CD14-positive monocyte (primary cell): ENCODE data around the gene PARP15. TPM values are rescaled to one million over a fixed set of nuclear protein-coding genes. Genes with fewer than 3 reads are reported as not detected.

Experiments
- DNase-seq, 3 donors: peaks; one replicate each; pipeline ENCODE4 v3.0.0-alpha.2; 2011 to 2022
- H2AFZ ChIP-seq: 2 replicates; pipeline ENCODE4 v1.6.0; 2012; ENCODE audit warnings: mild to moderate bottlenecking, low read depth, low read length, inconsistent platforms; ENCODE audit not compliant: insufficient read depth, poor library complexity, severe bottlenecking
- H3K27ac ChIP-seq, 2 donors: 1 replicate in 1 of 2; 2 replicates in 1 of 2; pipeline ENCODE4 v1.5.1; 2012 to 2013; ENCODE audit warnings: low read length in 2 of 2, control low read depth in 1 of 2, inconsistent platforms in 1 of 2, low read depth in 1 of 2, mild to moderate bottlenecking in 1 of 2
- H3K27me3 ChIP-seq, 2 donors: one replicate each; pipeline versions ENCODE4 v1.6.0 to v1.6.1; 2011 to 2013; ENCODE audit warnings: low read length in 2 of 2; ENCODE audit not compliant: control insufficient read depth in 2 of 2, insufficient read depth in 2 of 2
- H3K36me3 ChIP-seq, 2 donors: replicated peaks in 1 of 2; 1 replicate in 1 of 2; 2 replicates in 1 of 2; pipeline versions ENCODE4 v1.5.1 to v1.6.1; 2012 to 2013; ENCODE audit warnings: low read length in 2 of 2, control low read depth in 1 of 2, inconsistent platforms in 1 of 2, mild to moderate bottlenecking in 1 of 2; ENCODE audit not compliant: insufficient read depth in 2 of 2, control insufficient read depth in 1 of 2
- H3K4me1 ChIP-seq, 2 donors: 1 replicate in 1 of 2; 2 replicates in 1 of 2; pipeline versions ENCODE4 v1.5.1 to v1.6.1; 2012 to 2013; ENCODE audit warnings: low read length in 2 of 2, control low read depth in 1 of 2, inconsistent platforms in 1 of 2, mild to moderate bottlenecking in 1 of 2, moderate library complexity in 1 of 2; ENCODE audit not compliant: insufficient read depth in 2 of 2, control insufficient read depth in 1 of 2
- H3K4me2 ChIP-seq: replicated peaks from 2 replicates; pipeline ENCODE3; 2012; ENCODE audit warnings: low read length, moderate library complexity, mild to moderate bottlenecking; ENCODE audit not compliant: poor library complexity, severe bottlenecking; ENCODE audit errors: extremely low read depth
- H3K4me3 ChIP-seq, 3 experiments: fragments of 200-600 bp in 1 of 3; sonication (generic) in 1 of 3; replicated peaks in 1 of 3; 1 replicate in 2 of 3; 2 replicates in 1 of 3; pipeline ENCODE4 v1.5.1; 2011 to 2013; ENCODE audit warnings: low read length in 3 of 3, mild to moderate bottlenecking in 3 of 3, control low read depth in 2 of 3, low read depth in 2 of 3, inconsistent platforms in 1 of 3, moderate library complexity in 1 of 3
- H3K79me2 ChIP-seq: 2 replicates; pipeline ENCODE4 v1.6.0; 2012; ENCODE audit warnings: mild to moderate bottlenecking, control low read depth, inconsistent platforms, low read length, moderate library complexity; ENCODE audit not compliant: insufficient read depth
- H3K9ac ChIP-seq: 2 replicates; pipeline ENCODE4 v1.6.0; 2017; ENCODE audit warnings: low read length, mild to moderate bottlenecking; ENCODE audit not compliant: insufficient read depth, poor library complexity, severe bottlenecking
- H3K9me3 ChIP-seq, 2 donors: replicated peaks in 1 of 2; 1 replicate in 1 of 2; 2 replicates in 1 of 2; pipeline versions ENCODE4 v1.5.1 to v1.6.1; 2012 to 2013; ENCODE audit warnings: low read length in 2 of 2, control low read depth in 1 of 2; ENCODE audit not compliant: control insufficient read depth in 1 of 2, insufficient read depth in 1 of 2
- H4K20me1 ChIP-seq: 2 replicates; pipeline ENCODE4 v1.6.0; 2012; ENCODE audit warnings: mild to moderate bottlenecking, low read length, control low read depth, moderate library complexity; ENCODE audit not compliant: insufficient read depth
- H3K27ac Mint-ChIP-seq, 7 donors: one replicate each; pipeline ENCODE4 v1.8.0; 2020; ENCODE audit warnings: mild to moderate bottlenecking in 7 of 7, mixed read lengths in 7 of 7, moderate library complexity in 6 of 7, inconsistent platforms in 2 of 7
- H3K27me3 Mint-ChIP-seq, 3 donors: one replicate each; pipeline ENCODE4 v1.8.0; 2021 to 2022; ENCODE audit warnings: low read depth in 3 of 3, mild to moderate bottlenecking in 3 of 3, mixed read lengths in 3 of 3, moderate library complexity in 3 of 3, inconsistent platforms in 1 of 3
- H3K36me3 Mint-ChIP-seq, 2 donors: one replicate each; pipeline ENCODE4 v1.8.0; 2020; ENCODE audit warnings: mixed read lengths in 2 of 2, inconsistent platforms in 1 of 2, mild to moderate bottlenecking in 1 of 2
- H3K4me1 Mint-ChIP-seq: one replicate; pipeline ENCODE4 v1.8.0; 2020; ENCODE audit warnings: mild to moderate bottlenecking, mixed read lengths
- H3K4me3 Mint-ChIP-seq, 2 donors: one replicate each; pipeline ENCODE4 v1.8.0; 2020; ENCODE audit warnings: mild to moderate bottlenecking in 2 of 2, mixed read lengths in 2 of 2, moderate library complexity in 1 of 2
- H3K9me3 Mint-ChIP-seq, 7 donors: one replicate each; pipeline ENCODE4 v1.8.0; 2020 to 2022; ENCODE audit warnings: mixed read lengths in 7 of 7, mild to moderate bottlenecking in 6 of 7, moderate library complexity in 6 of 7, inconsistent platforms in 2 of 7
- CTCF ChIP-seq: fragments of 200-600 bp; IDR thresholded peaks from one replicate; pipeline ENCODE4 v1.8.0; 2022; ENCODE audit warnings: antibody characterized with exemption, mild to moderate bottlenecking
- WGBS: methylation state at CpG from one replicate; pipeline ENCODE4 v1.1.5; 2013; ENCODE audit warnings: missing lambda C conversion rate; ENCODE audit not compliant: insufficient coverage; 5-methylcytosine and 5-hydroxymethylcytosine counted together
- intact Hi-C, 2 donors: fragments of 100-400 bp; cut with micrococcal nuclease; formaldehyde crosslinking; loops; one replicate each; pipeline versions ENCODE4 v1.15.0 to v1.15.1; 2023
- polyA plus RNA-seq, 3 donors: library from polyadenylated mRNA; depleted of rRNA in 1 of 3; unstranded in 2 of 3; stranded (reverse) in 1 of 3; fragments of 300-500 nt in 2 of 3; fragments of >200 nt in 1 of 3; fragmentation: Illumina TruSeq in 2 of 3; gene quantifications; 1 replicate in 2 of 3; 2 replicates in 1 of 3; pipeline ENCODE4 v1.2.3, GENCODE V29; 2012 to 2021

The PARP15 gene
- polyA plus RNA-seq, 3 donors, result 0.23 to 4.4 (median 0.28) TPM

- H4K20me1 ChIP-seq, result no peaks in the 10 kb centered on the region
- H3K4me2 ChIP-seq, result no peak overlapping the region
- no peaks in the 10 kb centered on the region for H3K79me2 ChIP-seq
- intact Hi-C loops, result no loop called here
- H2AFZ ChIP-seq, result no peak overlapping the region
- Mint-ChIP-seq H3K27me3 (peaks cover 0 to 6% (median 2%) of the 10 kb centered on the region in 3 donors), H3K4me1 (peaks cover 18% of the 10 kb centered on the region), H3K4me3 (no peak overlapping the region), H3K9me3 (peaks cover 16 to 29% (median 27%) of the 10 kb centered on the region in 7 donors), H3K27ac (no peak overlapping the region), H3K36me3 (peaks cover 3 to 6% of the 10 kb centered on the region in 2 donors)
- H3K9ac ChIP-seq, result no peak overlapping the region
- no CpG with 5 or more reads among the region's 1 CpG for WGBS
- H3K9me3 ChIP-seq, result peaks cover 10 to 18% of the 10 kb centered on the region in 2 donors
- H3K4me3 ChIP-seq, result no peak overlapping the region
- H3K27ac ChIP-seq, result no peak overlapping the region
- H3K4me1 ChIP-seq, result peaks cover 1 to 4% of the 10 kb centered on the region in 2 donors
- DNase-seq, result no peak
- H3K36me3 ChIP-seq, result no peaks in the 10 kb centered on the region
- no peak for TF ChIP-seq CTCF
- no peaks in the 10 kb centered on the region for H3K27me3 ChIP-seq
Observed at GRCh38 chr3:122582390-122582789, 4.9 kb downstream of the PARP15 start.

DNA sequence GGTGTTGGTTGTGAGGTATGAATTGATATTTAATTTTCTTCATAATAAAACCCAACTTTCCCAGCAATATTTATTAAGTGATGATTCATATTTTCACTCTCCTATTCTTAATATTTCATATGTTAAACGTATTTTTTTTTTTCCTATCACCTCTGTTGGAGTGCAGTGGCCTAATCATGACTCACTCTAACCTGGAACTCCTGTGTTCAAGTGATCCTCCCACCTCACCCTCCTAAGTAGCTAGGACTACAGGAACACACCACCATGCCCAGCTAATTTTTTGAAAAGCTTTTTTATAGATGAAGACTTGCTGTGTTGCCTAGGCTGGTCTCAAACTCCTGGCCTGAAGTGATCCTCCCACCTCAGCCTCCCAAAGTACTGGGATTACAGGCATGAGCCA is 8.6 kb downstream of the PARP15 start:
- no peak for TF ChIP-seq CTCF
- Mint-ChIP-seq H3K27me3 (peaks cover 0 to 2% (median 0%) of the 10 kb centered on the region in 3 donors), H3K4me3 (no peak overlapping the region), H3K27ac (no peak overlapping the region), H3K36me3 (peaks cover 3 to 6% of the 10 kb centered on the region in 2 donors), H3K4me1 (peaks cover 26% of the 10 kb centered on the region), H3K9me3 (peaks cover 16 to 29% (median 24%) of the 10 kb centered on the region in 7 donors)
- Histone ChIP-seq H3K27ac (no peak overlapping the region), H3K27me3 (no peaks in the 10 kb centered on the region), H3K4me1 (peaks cover 3 to 9% of the 10 kb centered on the region in 2 donors), H3K9ac (no peak overlapping the region), H3K4me2 (no peak overlapping the region), H4K20me1 (no peaks in the 10 kb centered on the region), H2AFZ (no peak overlapping the region), H3K79me2 (no peaks in the 10 kb centered on the region), H3K36me3 (no peaks in the 10 kb centered on the region), H3K9me3 (peaks cover 10 to 18% of the 10 kb centered on the region in 2 donors), H3K4me3 (no peak overlapping the region)
- intact Hi-C loops, result no loop called here
- no peak for DNase-seq
- 100% methylated on average over 1 of the region's 1 CpG for WGBS
